Stimulated activated CD8-positive, alpha-beta memory T cell treated with anti-CD3 and anti-CD28 coated beads, Interleukin-12 subunit alpha, Interleukin-12 subunit beta, amount 100 ng/mL, for 24 hours (primary cell): ENCODE results near the gene BLM.
"Not testable (repeated sequence)": the region's sequence is repeated elsewhere in the genome, so short reads cannot be mapped to it uniquely, and the experiment has no call there.

Source experiments
- DNase-seq: peaks from one replicate; pipeline ENCODE4 v3.0.0-alpha.2; 2020; ENCODE audit errors: extremely low read depth

BLM gene

DNA sequence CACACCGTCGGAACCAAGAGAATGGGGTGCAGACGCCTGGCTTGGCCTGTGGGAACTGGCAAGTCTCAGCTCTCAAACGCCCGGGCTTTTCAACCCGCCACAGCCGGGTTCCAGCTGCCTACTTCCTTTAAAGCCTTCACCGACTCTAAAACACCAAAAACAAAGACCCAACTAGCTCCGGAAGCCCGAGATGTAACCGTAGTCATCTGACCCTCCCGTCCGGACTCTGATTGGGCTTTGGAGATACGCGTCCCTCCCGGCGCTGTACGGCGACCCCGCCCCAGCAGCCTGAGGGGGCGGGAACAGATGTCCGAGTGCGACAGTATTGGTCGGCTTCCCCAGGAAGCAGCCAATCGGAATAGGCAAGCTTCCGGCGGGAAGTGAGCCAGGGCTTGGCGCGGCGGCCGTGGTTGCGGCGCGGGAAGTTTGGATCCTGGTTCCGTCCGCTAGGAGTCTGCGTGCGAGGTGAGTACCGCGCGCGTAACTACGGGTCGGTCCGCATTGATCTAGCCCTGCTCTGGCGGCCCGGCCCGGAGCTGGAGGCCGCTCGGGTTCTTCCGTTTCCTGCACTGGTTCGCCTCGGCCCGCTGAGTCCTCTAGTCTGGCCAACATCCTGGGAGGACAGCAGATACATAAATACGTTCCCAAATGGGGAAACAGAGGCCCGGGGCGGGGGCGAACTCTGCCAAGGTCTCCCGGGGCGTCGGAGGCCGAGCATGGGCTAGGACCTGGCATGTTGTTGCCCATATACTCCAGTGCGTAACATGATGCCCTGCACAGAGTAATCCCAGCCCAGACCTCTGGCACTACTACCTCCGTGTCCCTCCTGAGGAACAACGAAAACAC lies at the start of gene BLM:
Gene BLM, plus strand, starts transcription at position 371 of the 846 bp plus-strand sequence. CDS start 30,047 bp downstream, outside the sequence.
- DNase-seq = peak; percentile 81

GRCh38 chr15:90667755-90668345 lies 49.3 kb upstream of the BLM start:
- not testable (repeated sequence) for DNase-seq

DNA sequence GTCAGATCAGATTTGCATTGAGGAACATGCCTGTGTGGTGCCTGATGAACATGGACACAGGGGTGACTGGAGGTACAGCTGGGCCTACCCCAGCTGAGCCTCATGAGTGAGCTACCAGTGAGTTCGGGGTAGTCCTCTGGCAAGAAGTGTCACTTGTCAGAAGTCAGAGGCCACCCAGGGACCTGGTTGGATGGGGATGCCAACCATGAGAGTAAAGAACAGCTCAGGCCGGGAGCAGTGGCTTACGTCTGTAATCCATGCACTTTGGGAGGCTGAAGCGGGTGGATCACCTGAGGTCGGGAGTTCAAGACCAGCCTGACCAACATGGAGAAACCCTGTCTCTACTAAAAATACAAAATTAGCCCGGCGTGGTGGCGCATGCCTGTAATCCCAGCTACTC lies 46.5 kb upstream of the BLM start:
- not testable (repeated sequence) for DNase-seq

DNA sequence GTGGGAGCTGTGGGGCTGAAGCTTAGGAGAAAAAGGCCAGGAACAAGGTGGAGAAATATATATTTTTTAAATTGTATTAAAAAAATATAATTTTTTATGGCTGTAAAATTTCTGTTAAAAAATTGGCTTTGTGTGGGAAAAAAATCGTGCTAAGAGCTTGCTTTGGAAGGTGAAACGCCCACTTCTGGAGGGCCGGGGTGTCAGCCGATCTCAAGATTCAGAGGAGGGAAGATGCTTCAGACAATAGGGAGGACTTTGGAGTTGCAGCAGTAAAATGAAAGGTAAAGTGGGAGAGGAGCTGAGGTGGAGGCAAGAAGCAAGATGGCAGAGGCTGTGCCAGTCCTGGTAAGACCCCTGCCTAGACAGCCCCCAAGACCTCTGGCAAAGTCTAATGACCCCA lies 45.9 kb upstream of the BLM start:
- DNase-seq = no peak

- DNase-seq = not testable (repeated sequence)
These were observed 43.8 kb upstream of the BLM start for GRCh38 chr15:90673357-90673756.

- no peak for DNase-seq
These were observed 42.7 kb upstream of the BLM start for GRCh38 chr15:90674476-90674875.

- no peak for DNase-seq
These were observed 41.7 kb upstream of the BLM start for GRCh38 chr15:90675464-90675863.

DNA sequence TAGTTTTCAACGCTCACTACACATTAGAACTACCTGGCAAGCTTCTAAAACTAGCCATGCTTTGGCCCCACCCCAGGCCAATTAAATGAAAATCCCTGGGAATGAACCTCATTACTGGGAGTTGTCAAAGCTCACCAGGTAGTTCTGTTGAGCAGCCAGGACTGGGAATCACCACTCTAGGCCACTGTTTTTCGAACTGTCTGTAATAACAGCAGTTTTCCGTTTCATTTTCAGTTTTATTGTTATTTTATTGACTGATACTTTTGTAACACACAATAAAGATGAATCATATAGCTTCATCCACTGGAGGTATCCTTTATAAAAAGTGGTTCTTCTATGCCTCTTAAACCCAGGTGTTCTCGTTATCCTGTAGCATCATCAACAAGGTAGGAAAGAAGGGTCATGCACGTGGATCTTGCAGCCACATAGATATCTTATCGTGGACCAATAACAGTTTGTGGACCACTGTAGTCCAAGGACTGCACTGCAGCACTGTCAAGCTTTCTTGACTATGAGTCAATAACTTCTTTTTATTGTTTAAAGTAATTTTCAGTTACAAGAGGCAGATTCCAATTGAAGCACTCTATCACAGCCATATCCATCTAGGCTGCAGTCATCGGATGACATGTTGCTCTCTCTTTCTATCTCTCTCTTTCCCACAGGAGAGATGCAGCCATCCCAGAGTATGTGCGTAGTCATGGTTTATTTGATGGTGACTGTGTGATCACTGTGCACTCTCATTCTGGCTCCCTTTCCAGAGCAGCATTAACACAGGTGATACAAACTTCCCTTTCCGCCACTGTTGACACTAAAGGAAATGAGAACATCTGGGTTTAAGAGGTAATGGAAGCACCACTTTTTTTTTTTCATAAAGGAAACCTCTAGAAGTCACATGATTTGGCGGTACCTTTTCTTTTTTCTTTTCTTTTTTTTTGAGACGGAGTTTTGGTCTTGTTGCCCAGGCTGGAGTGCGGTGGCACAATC lies 39.0 kb upstream of the BLM start:
- DNase-seq = no peak

DNA sequence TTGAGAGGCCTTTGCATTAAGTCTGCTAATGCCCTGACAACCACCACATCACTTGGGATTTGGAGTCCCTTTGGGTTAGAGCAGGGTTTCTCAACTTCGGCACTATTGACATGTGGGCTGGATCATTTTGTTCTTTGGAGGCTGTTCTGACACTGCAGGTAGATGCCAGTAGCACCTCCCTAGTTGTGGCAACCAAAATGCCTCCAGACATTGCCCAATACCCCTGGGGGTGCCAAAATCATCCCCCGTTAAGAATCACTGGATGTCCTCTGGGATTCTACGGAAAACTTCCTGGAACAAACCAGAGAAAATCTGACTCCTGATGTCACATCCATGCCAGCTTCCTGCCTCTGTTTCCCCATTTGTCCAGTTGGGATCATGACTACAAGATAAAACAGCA lies 37.2 kb upstream of the BLM start:
- no peak for DNase-seq

- DNase-seq = no peak
These were observed 36.7 kb upstream of the BLM start for GRCh38 chr15:90680371-90680935.

- DNase-seq = no peak
These were observed 36.1 kb upstream of the BLM start for GRCh38 chr15:90681056-90681455.

DNA sequence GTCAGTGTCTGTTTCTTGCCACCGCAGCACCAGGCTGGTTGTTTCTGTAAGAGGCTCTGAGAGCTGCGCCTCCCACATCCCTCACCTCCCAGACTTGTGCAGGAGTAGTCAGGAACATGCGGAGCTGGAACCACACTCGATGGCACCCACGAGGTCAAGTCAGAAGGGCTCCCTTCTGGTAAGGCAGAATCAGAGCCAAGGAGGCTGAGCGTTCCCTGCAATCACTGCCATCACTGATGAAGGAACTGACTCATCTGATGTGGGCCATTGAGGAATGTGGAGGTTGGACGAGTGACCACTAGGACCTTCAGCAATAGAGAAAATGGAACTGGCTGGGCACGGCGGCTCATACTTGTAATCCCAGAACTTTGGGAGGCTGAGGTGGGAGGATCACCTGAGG lies 35.7 kb upstream of the BLM start:
- no peak for DNase-seq

GRCh38 chr15:90683371-90683770 lies 33.8 kb upstream of the BLM start:
- no peak for DNase-seq

DNA sequence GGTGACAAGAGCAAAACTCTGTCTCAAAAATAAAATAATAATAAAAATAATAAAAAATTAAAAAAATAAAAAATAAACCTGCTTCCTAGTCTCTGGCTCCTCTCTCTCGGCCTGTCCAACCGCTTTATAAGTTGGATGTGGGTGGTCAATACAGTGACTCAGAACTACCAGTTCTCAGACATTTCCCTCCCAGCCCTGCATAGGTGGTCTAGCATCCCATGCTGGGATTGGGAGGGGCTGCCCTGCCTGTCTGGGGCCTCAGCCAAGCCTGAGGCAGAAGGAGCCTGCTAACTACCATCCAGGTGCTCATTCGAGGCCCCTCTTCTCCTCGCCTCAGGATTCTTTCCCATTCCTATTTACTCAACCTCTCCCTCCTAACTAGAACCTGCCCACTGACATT lies 33.3 kb upstream of the BLM start:
- no peak for DNase-seq

- DNase-seq = no peak
These were observed 32.9 kb upstream of the BLM start for GRCh38 chr15:90684281-90684680.

- no peak for DNase-seq
These were observed 31.3 kb upstream of the BLM start for GRCh38 chr15:90685591-90686434.

DNA sequence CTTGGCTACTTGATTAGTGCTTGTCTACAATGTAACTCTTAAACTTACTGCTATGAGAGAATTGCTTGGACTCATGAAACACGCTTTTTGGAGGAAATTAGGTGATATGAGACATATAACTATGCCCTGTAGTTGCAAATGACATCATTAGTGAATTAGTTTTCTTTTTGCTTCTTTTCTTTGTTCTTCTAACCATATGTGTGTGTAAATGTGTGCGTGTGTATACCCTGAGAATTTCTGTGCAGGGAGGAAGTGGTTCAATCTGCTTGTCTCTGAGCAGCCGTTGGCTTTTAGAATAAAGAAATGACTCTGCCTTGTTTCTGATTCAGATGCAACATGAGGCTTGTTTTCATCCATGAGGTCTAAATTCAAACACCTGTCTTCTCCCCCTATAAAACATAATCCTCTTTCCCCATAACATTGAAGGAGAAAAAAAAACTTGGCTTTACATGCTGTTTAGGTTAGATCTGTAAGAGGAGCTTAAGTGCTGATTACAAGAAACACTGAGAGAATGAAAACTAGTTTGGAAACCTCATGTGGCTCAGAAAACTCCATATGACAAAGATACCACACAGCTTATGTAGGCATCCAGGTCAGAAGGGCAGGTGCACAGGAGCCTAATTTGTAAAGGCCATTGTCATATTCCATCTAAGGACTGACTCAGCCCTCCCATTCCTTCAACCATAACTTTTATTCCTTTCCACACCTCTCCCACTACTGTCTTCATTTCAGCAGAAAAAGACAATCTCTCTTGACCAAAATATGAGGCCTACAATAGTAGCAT lies 30.5 kb upstream of the BLM start:
- no peak for DNase-seq

DNA sequence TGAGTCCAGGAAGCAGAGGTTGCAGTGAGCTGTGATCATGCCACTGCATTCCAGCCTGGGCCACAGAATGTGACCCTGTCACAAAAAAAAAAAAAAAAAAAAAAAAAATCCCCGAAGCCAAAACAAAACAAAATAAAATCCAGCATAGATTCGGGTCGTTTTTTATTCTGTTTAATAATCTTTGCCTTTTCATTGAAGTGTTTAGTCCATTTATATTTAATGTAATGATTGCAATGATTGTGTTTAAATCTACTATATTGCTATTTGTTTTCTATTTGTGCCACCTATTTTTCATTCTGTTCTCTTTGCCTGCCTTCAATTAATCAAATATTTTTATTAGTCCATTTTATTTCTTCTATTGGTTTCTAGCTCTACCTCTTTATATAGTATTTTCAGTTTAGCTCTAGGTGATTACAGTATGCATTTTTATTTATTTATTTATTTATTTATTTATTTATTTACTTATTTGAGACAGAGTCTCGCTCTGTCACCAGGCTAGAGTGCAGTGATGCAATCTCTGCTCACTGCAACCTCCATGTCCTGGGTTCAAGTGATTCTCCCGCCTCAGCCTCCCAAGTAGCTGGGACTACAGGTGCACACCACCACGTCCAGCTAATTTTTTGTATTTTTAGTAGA lies 27.7 kb upstream of the BLM start:
- not testable (repeated sequence) for DNase-seq

GRCh38 chr15:90690585-90690984 lies 26.6 kb upstream of the BLM start:
- no peak for DNase-seq

GRCh38 chr15:90691369-90691768 lies 25.8 kb upstream of the BLM start:
- DNase-seq = no peak
